ENCODE data around the gene RNMT.

GRCh38 chr18:13813271-13813849 lies 86.9 kb downstream of the RNMT start:
- TF ChIP-seq, protein P1, sequence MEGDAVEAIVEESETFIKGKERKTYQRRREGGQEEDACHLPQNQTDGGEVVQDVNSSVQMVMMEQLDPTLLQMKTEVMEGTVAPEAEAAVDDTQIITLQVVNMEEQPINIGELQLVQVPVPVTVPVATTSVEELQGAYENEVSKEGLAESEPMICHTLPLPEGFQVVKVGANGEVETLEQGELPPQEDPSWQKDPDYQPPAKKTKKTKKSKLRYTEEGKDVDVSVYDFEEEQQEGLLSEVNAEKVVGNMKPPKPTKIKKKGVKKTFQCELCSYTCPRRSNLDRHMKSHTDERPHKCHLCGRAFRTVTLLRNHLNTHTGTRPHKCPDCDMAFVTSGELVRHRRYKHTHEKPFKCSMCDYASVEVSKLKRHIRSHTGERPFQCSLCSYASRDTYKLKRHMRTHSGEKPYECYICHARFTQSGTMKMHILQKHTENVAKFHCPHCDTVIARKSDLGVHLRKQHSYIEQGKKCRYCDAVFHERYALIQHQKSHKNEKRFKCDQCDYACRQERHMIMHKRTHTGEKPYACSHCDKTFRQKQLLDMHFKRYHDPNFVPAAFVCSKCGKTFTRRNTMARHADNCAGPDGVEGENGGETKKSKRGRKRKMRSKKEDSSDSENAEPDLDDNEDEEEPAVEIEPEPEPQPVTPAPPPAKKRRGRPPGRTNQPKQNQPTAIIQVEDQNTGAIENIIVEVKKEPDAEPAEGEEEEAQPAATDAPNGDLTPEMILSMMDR (IDR thresholded peaks at IDR 0.05; ENCODE audit: poor library complexity, severe bottlenecking) = peak; percentile 81
- TF ChIP-seq EZH2 (IDR thresholded peaks at IDR 0.05; ENCODE audit: borderline replicate concordance, insufficient read depth, low read length, poor library complexity, severe bottlenecking) (no peak), EP300 (conservative IDR thresholded peaks at IDR 0.05; ENCODE audit: poor library complexity, severe bottlenecking) (no peak), REST (IDR thresholded peaks at IDR 0.05; ENCODE audit: borderline replicate concordance) (no peak), RAD21 (conservative IDR thresholded peaks at IDR 0.05) (peak; percentile 78), POLR2AphosphoS5 (IDR thresholded peaks at IDR 0.05) (no peak)
